Measurements from ENCODE around the gene SLC44A2.

- no peak for TF ChIP-seq CTCF (IDR thresholded peaks at IDR 0.05; ENCODE audit: insufficient read depth, low read length)
- no peak for TF ChIP-seq REST (IDR thresholded peaks at IDR 0.05; ENCODE audit: insufficient replicate concordance, low read depth)
- no peak for TF ChIP-seq POLR2AphosphoS5 (IDR thresholded peaks at IDR 0.05; ENCODE audit: low read depth)
- TF ChIP-seq GABPA (IDR thresholded peaks at IDR 0.05; ENCODE audit: low read depth): no peak
Measured at GRCh38 chr19:10646456-10647159, 21.3 kb downstream of the SLC44A2 start.

Measured in HL-60 (cell line).